Liver (tissue), 3 donors: Measurements from ENCODE around the gene BATF3.

Experiments
- EGR1 ChIP-seq, 2 donors: IDR thresholded peaks; 2 replicates each; pipeline ENCODE4 v1.6.1; 2016 to 2018; ENCODE audit warnings: antibody characterized with exemption in 2 of 2, low read depth in 2 of 2
- FOXA1 ChIP-seq: IDR thresholded peaks from 2 replicates; pipeline ENCODE4 v1.6.1; 2016; ENCODE audit warnings: antibody characterized with exemption
- JUND ChIP-seq, 2 donors: IDR thresholded peaks; 2 replicates each; pipeline ENCODE4 v1.6.1; 2016; ENCODE audit warnings: antibody characterized with exemption in 2 of 2
- RAD21 ChIP-seq, 2 donors: IDR thresholded peaks; 2 replicates each; pipeline ENCODE4 v1.6.1; 2016; ENCODE audit warnings: antibody characterized with exemption in 2 of 2, mild to moderate bottlenecking in 2 of 2
- REST ChIP-seq: IDR thresholded peaks from 2 replicates; pipeline ENCODE4 v1.6.1; 2016; ENCODE audit warnings: antibody characterized with exemption, mild to moderate bottlenecking
- SP1 ChIP-seq: IDR thresholded peaks from 2 replicates; pipeline ENCODE4 v1.6.1; 2018; ENCODE audit warnings: antibody characterized with exemption, mild to moderate bottlenecking
- TAF1 ChIP-seq: conservative IDR thresholded peaks from 2 replicates; pipeline ENCODE4 v1.6.1; 2016; ENCODE audit warnings: antibody characterized with exemption, mild to moderate bottlenecking
- YY1 ChIP-seq: IDR thresholded peaks from 2 replicates; pipeline ENCODE4 v1.6.1; 2016; ENCODE audit warnings: antibody characterized with exemption, mild to moderate bottlenecking
- TF ChIP-seq, protein P1 (sequence below): fragments of 150-350 bp; IDR thresholded peaks from 2 replicates; pipeline ENCODE4 v1.5.1; 2017; ENCODE audit warnings: improper control_type of control experiment, low read depth, low read length; ENCODE audit not compliant: missing input control
- TF ChIP-seq, protein P2 (sequence below): IDR thresholded peaks from 2 replicates; pipeline ENCODE4 v1.6.1; 2016; ENCODE audit warnings: antibody characterized with exemption
- TF ChIP-seq, protein P3 (sequence below): IDR thresholded peaks from 2 replicates; pipeline ENCODE4 v1.6.1; 2016; ENCODE audit warnings: antibody characterized with exemption
- TF ChIP-seq, protein P4 (sequence below): IDR thresholded peaks from 2 replicates; pipeline ENCODE4 v1.6.1; 2016; ENCODE audit warnings: antibody characterized with exemption
- donor health status: healthy.
- donor health status: healthy.

DNA sequence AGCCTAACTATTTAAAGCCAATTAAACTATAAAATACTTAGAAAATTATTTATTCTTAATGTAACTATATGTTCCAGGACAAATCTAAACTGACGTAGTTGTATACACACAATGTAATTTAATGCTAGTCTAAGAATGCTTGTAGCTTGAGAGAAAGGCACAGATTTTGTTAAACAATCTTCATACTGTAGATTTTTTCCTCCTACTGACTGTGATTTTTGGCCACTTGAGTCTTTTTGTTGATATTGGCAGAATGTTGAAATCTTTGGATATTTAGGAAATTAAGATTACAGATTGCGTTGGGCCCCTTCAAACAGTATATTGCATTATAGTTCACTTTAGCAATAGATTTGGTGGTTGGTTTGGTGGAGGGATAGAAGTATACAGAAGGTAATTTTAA lies 50.6 kb downstream of the BATF3 start:
- no peak for TF ChIP-seq RAD21 (IDR thresholded peaks at IDR 0.05)
- TF ChIP-seq, protein P1, sequence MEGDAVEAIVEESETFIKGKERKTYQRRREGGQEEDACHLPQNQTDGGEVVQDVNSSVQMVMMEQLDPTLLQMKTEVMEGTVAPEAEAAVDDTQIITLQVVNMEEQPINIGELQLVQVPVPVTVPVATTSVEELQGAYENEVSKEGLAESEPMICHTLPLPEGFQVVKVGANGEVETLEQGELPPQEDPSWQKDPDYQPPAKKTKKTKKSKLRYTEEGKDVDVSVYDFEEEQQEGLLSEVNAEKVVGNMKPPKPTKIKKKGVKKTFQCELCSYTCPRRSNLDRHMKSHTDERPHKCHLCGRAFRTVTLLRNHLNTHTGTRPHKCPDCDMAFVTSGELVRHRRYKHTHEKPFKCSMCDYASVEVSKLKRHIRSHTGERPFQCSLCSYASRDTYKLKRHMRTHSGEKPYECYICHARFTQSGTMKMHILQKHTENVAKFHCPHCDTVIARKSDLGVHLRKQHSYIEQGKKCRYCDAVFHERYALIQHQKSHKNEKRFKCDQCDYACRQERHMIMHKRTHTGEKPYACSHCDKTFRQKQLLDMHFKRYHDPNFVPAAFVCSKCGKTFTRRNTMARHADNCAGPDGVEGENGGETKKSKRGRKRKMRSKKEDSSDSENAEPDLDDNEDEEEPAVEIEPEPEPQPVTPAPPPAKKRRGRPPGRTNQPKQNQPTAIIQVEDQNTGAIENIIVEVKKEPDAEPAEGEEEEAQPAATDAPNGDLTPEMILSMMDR = no peak
- no peak for TF ChIP-seq REST
- TF ChIP-seq JUND (IDR thresholded peaks at IDR 0.05) = no peak
- no peak for TF ChIP-seq EGR1 (IDR thresholded peaks at IDR 0.05; ENCODE audit: low read depth in 2 of 2)
- TF ChIP-seq TAF1 = no peak
- no peak for TF ChIP-seq SP1
- TF ChIP-seq, protein P2, sequence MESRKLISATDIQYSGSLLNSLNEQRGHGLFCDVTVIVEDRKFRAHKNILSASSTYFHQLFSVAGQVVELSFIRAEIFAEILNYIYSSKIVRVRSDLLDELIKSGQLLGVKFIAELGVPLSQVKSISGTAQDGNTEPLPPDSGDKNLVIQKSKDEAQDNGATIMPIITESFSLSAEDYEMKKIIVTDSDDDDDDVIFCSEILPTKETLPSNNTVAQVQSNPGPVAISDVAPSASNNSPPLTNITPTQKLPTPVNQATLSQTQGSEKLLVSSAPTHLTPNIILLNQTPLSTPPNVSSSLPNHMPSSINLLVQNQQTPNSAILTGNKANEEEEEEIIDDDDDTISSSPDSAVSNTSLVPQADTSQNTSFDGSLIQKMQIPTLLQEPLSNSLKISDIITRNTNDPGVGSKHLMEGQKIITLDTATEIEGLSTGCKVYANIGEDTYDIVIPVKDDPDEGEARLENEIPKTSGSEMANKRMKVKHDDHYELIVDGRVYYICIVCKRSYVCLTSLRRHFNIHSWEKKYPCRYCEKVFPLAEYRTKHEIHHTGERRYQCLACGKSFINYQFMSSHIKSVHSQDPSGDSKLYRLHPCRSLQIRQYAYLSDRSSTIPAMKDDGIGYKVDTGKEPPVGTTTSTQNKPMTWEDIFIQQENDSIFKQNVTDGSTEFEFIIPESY = no peak
- TF ChIP-seq, protein P3, sequence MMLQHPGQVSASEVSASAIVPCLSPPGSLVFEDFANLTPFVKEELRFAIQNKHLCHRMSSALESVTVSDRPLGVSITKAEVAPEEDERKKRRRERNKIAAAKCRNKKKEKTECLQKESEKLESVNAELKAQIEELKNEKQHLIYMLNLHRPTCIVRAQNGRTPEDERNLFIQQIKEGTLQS = no peak
- no peak for TF ChIP-seq FOXA1
- no peak for TF ChIP-seq YY1
- TF ChIP-seq, protein P4, sequence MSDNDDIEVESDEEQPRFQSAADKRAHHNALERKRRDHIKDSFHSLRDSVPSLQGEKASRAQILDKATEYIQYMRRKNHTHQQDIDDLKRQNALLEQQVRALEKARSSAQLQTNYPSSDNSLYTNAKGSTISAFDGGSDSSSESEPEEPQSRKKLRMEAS = no peak
